Brain microvascular endothelial cell (primary cell): ENCODE data around the gene CNTRL.
"Not testable (repeated sequence)": the region's sequence is repeated elsewhere in the genome, so short reads cannot be mapped to it uniquely, and the experiment has no call there.

ENCODE experiments used
- DNase-seq: peaks from one replicate; pipeline ENCODE4 v3.0.0-alpha.2; 2020
- H3K27ac ChIP-seq: fragments of 250-450 bp; sonication (Bioruptor Pico); 2 replicates; pipeline ENCODE4 v1.5.1; 2020; ENCODE audit warnings: mild to moderate bottlenecking, moderate library complexity
- H3K27me3 ChIP-seq: fragments of 250-450 bp; sonication (Bioruptor Pico); replicated peaks from 2 replicates; pipeline ENCODE4 v1.5.1; 2020; ENCODE audit warnings: mild to moderate bottlenecking
- H3K36me3 ChIP-seq: fragments of 250-450 bp; sonication (Bioruptor Pico); replicated peaks from 2 replicates; pipeline ENCODE4 v1.5.1; 2020; ENCODE audit warnings: mild to moderate bottlenecking
- H3K4me3 ChIP-seq: 2 replicates; pipeline ENCODE4 v1.5.1; 2011; ENCODE audit warnings: low read depth, mild to moderate bottlenecking, control low read depth, low read length, moderate library complexity
- CTCF ChIP-seq: IDR thresholded peaks from 2 replicates; pipeline ENCODE4 v1.5.1; 2011; ENCODE audit warnings: low read depth, mild to moderate bottlenecking, moderate library complexity, low read length, control low read depth, inconsistent platforms; ENCODE audit errors: missing control alignments
- in situ Hi-C: cut with HindIII; loops from 2 replicates; pipeline ENCODE4 v1.10.0; 2017; ENCODE audit warnings: low sequenced_read_pairs, low pct_ligation_motif_present

The CNTRL gene

GRCh38 chr9:121098567-121099198, 23.9 kb downstream of the CNTRL start:
- no peak for TF ChIP-seq CTCF
- in situ Hi-C loops: no loop called here
- no peak for DNase-seq
- no peak overlapping the region for H3K4me3 ChIP-seq
- no peaks in the 10 kb centered on the region for H3K36me3 ChIP-seq
- H3K27me3 ChIP-seq: no peaks in the 10 kb centered on the region
- H3K27ac ChIP-seq: no peak overlapping the region

- DNase-seq, H3K27me3 ChIP-seq, H3K27ac ChIP-seq, in situ Hi-C loops, H3K4me3 ChIP-seq, H3K36me3 ChIP-seq: not testable (repeated sequence)
Measured at GRCh38 chr9:121104054-121104453, 29.3 kb downstream of the CNTRL start.

GRCh38 chr9:121105531-121105930, 30.8 kb downstream of the CNTRL start:
- Histone ChIP-seq H3K36me3 (no peaks in the 10 kb centered on the region), H3K27ac (no peak overlapping the region), H3K4me3 (no peak overlapping the region), H3K27me3 (no peaks in the 10 kb centered on the region)
- no peak for DNase-seq
- in situ Hi-C loops: no loop called here
- TF ChIP-seq CTCF: no peak

- no peak overlapping the region for H3K27ac ChIP-seq
- no peaks in the 10 kb centered on the region for H3K27me3 ChIP-seq
- no peak for TF ChIP-seq CTCF
- no peak for DNase-seq
- in situ Hi-C loops: no loop called here
- no peak overlapping the region for H3K4me3 ChIP-seq
- H3K36me3 ChIP-seq: no peaks in the 10 kb centered on the region
Measured at GRCh38 chr9:121107029-121107428, 32.3 kb downstream of the CNTRL start.

- H3K27ac ChIP-seq: no peak overlapping the region
- no peak for TF ChIP-seq CTCF
- in situ Hi-C loops: no loop called here
- no peak overlapping the region for H3K4me3 ChIP-seq
- H3K27me3 ChIP-seq: no peaks in the 10 kb centered on the region
- H3K36me3 ChIP-seq: no peaks in the 10 kb centered on the region
- no peak for DNase-seq
Measured at GRCh38 chr9:121107881-121108280, 33.1 kb downstream of the CNTRL start.

DNA sequence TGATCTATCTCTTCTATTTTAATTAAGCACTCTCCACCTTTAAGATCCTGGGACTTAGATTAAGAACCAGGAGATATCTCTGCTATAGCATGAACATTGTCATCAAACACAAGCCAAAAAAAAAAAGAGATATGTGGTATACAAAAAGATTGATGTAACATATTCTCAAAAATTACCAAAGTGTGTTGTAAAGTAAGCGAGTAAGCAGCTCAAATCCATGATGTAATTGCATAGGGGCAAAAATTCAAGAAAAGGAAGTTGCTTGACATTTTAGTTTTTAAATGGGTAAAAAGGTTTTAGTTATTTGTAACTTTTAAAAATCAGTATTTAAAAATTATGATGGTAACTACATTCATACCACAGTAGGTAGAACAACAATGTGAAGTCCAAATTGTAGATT, 40.7 kb downstream of the CNTRL start:
- no peak overlapping the region for H3K27ac ChIP-seq

More for the DNA sequence above, 40.7 kb downstream of the CNTRL start:
- no peak for DNase-seq
- in situ Hi-C loops: no loop called here
- H3K4me3 ChIP-seq: no peak overlapping the region
- H3K27me3 ChIP-seq: no peaks in the 10 kb centered on the region
- no peaks in the 10 kb centered on the region for H3K36me3 ChIP-seq
- no peak for TF ChIP-seq CTCF
